Measurements from ENCODE around the gene ARHGAP24.

DNA sequence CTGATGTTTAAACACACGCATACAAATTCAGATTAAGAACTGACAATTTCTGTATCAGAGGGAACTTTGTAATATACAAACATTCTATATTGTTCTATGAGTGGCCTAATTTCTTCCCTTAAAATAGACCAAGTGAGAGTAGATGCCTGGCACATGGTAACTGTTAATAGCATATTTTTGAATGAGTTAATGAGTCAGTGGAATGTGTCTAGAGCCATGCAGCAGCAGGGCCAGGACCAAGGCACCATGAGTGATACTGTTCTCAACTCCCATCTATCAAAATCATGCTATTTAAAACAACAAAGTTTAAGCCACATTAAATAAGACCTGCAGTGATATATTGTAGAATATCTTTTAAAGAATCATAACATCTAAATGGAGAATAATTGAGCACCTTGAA is 98.3 kb downstream of the ARHGAP24 start:
- TF ChIP-seq FOXJ3 (CRISPR knock-in tag; IDR thresholded peaks at IDR 0.05) (no peak), RXRA (IDR thresholded peaks at IDR 0.05; ENCODE audit: borderline replicate concordance, low read depth) (no peak), RAD21 (IDR thresholded peaks at IDR 0.05; ENCODE audit: low read length) (no peak), SIN3A (IDR thresholded peaks at IDR 0.05; ENCODE audit: borderline replicate concordance, low read depth, low read length) (no peak), POLR2AphosphoS5 (IDR thresholded peaks at IDR 0.05; ENCODE audit: low read depth, low read length) (no peak), FOXM1 (IDR thresholded peaks at IDR 0.05; ENCODE audit: low read depth) (no peak), EP300 (IDR thresholded peaks at IDR 0.05; ENCODE audit: borderline replicate concordance in 1 of 2, low read depth in 1 of 2, low read length in 1 of 2) (no peak)
- TF ChIP-seq, protein P1, sequence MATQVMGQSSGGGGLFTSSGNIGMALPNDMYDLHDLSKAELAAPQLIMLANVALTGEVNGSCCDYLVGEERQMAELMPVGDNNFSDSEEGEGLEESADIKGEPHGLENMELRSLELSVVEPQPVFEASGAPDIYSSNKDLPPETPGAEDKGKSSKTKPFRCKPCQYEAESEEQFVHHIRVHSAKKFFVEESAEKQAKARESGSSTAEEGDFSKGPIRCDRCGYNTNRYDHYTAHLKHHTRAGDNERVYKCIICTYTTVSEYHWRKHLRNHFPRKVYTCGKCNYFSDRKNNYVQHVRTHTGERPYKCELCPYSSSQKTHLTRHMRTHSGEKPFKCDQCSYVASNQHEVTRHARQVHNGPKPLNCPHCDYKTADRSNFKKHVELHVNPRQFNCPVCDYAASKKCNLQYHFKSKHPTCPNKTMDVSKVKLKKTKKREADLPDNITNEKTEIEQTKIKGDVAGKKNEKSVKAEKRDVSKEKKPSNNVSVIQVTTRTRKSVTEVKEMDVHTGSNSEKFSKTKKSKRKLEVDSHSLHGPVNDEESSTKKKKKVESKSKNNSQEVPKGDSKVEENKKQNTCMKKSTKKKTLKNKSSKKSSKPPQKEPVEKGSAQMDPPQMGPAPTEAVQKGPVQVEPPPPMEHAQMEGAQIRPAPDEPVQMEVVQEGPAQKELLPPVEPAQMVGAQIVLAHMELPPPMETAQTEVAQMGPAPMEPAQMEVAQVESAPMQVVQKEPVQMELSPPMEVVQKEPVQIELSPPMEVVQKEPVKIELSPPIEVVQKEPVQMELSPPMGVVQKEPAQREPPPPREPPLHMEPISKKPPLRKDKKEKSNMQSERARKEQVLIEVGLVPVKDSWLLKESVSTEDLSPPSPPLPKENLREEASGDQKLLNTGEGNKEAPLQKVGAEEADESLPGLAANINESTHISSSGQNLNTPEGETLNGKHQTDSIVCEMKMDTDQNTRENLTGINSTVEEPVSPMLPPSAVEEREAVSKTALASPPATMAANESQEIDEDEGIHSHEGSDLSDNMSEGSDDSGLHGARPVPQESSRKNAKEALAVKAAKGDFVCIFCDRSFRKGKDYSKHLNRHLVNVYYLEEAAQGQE (IDR thresholded peaks at IDR 0.05; ENCODE audit: low read depth, low read length): no peak
- TF ChIP-seq, protein P2, sequence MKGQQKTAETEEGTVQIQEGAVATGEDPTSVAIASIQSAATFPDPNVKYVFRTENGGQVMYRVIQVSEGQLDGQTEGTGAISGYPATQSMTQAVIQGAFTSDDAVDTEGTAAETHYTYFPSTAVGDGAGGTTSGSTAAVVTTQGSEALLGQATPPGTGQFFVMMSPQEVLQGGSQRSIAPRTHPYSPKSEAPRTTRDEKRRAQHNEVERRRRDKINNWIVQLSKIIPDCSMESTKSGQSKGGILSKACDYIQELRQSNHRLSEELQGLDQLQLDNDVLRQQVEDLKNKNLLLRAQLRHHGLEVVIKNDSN (IDR thresholded peaks at IDR 0.05; ENCODE audit: borderline replicate concordance, low read depth): no peak
- TF ChIP-seq, protein P3, sequence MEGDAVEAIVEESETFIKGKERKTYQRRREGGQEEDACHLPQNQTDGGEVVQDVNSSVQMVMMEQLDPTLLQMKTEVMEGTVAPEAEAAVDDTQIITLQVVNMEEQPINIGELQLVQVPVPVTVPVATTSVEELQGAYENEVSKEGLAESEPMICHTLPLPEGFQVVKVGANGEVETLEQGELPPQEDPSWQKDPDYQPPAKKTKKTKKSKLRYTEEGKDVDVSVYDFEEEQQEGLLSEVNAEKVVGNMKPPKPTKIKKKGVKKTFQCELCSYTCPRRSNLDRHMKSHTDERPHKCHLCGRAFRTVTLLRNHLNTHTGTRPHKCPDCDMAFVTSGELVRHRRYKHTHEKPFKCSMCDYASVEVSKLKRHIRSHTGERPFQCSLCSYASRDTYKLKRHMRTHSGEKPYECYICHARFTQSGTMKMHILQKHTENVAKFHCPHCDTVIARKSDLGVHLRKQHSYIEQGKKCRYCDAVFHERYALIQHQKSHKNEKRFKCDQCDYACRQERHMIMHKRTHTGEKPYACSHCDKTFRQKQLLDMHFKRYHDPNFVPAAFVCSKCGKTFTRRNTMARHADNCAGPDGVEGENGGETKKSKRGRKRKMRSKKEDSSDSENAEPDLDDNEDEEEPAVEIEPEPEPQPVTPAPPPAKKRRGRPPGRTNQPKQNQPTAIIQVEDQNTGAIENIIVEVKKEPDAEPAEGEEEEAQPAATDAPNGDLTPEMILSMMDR (IDR thresholded peaks at IDR 0.05): no peak
- TF ChIP-seq, protein P4, sequence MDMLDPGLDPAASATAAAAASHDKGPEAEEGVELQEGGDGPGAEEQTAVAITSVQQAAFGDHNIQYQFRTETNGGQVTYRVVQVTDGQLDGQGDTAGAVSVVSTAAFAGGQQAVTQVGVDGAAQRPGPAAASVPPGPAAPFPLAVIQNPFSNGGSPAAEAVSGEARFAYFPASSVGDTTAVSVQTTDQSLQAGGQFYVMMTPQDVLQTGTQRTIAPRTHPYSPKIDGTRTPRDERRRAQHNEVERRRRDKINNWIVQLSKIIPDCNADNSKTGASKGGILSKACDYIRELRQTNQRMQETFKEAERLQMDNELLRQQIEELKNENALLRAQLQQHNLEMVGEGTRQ (IDR thresholded peaks at IDR 0.05; ENCODE audit: borderline replicate concordance, low read depth, low read length): no peak
- TF ChIP-seq, protein P5, sequence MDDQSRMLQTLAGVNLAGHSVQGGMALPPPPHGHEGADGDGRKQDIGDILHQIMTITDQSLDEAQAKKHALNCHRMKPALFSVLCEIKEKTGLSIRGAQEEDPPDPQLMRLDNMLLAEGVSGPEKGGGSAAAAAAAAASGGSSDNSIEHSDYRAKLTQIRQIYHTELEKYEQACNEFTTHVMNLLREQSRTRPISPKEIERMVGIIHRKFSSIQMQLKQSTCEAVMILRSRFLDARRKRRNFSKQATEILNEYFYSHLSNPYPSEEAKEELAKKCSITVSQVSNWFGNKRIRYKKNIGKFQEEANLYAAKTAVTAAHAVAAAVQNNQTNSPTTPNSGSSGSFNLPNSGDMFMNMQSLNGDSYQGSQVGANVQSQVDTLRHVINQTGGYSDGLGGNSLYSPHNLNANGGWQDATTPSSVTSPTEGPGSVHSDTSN (IDR thresholded peaks at IDR 0.05): no peak

Measured in SK-N-SH (cell line).